HCT116 (cell line): Measurements from ENCODE around the gene ARL11. TPM values are rescaled to one million over a fixed set of nuclear protein-coding genes. Genes with fewer than 3 reads are reported as not detected.

Experiments
- ATAC-seq: fragments of 200-7000 bp; cut with Tn5 transposase; 2 replicates; pipeline ENCODE4 v1.9.1; 2020; ENCODE audit warnings: mild to moderate bottlenecking, moderate library complexity
- BruUV-seq: library from RNA; stranded (reverse); fragments of 400-500 nt; replicated peaks from 2 replicates; lab custom pipeline; 2021; lab: Mats Ljungman, UMichigan
- CTCF ChIA-PET: fragments of 300-600 bp; sonication (Branson Sonifier 250); formaldehyde crosslinking; loops from one replicate; lab custom pipeline; 2021; ENCODE audit warnings: antibody characterized with exemption; lab: Charles Lee
- POLR2A ChIA-PET: fragments of 300-600, 350-600 bp; sonication (Branson Sonifier 250); formaldehyde crosslinking; loops from one replicate; lab custom pipeline; 2021; ENCODE audit warnings: antibody characterized with exemption; lab: Charles Lee
- RAD21 ChIA-PET, 2 experiments: fragments of 300-600 bp; sonication (Branson Sonifier 250); formaldehyde crosslinking; loops; one replicate each; lab custom pipeline; 2023; ENCODE audit warnings: low total read pairs in 2 of 2; ENCODE audit not compliant: uncharacterized antibody in 2 of 2, unreplicated experiment in 2 of 2, low non-redundant PET in 1 of 2; lab: Charles Lee
- DNase-seq: peaks from one replicate; pipeline ENCODE4 v3.0.0-alpha.2; 2010; ENCODE audit warnings: low read depth, low spot score
- H2AFZ ChIP-seq: fragments of 200-600 bp; shearing (Covaris generic), sonication (generic); 2 replicates; pipeline ENCODE4 v1.6.1; 2017; ENCODE audit warnings: low read depth, mixed run types, mixed read lengths, antibody characterized with exemption, low read length; ENCODE audit not compliant: poor library complexity, severe bottlenecking
- H3K27ac ChIP-seq: 2 replicates; pipeline ENCODE4 v1.5.1; 2012; ENCODE audit warnings: low read depth, low read length
- H3K27me3 ChIP-seq: fragments of 200-600 bp; sonication (generic); 2 replicates; pipeline ENCODE4 v1.6.1; 2016; ENCODE audit warnings: mixed run types, low read length, mixed read lengths; ENCODE audit not compliant: insufficient read depth
- H3K36me3 ChIP-seq, 2 experiments: fragments of 200-500 bp in 1 of 2; fragments of 200-600 bp in 1 of 2; sonication (Bioruptor generic) in 1 of 2; sonication (generic) in 1 of 2; 2 replicates each; pipeline versions ENCODE4 v1.5.1 to v1.6.1; 2014 to 2016; ENCODE audit warnings: low read length in 2 of 2, inconsistent platforms in 1 of 2, mixed read lengths in 1 of 2, mixed run types in 1 of 2; ENCODE audit not compliant: insufficient read depth in 2 of 2, control insufficient read depth in 1 of 2
- H3K4me1 ChIP-seq, 2 experiments: fragments of 200-600 bp in 1 of 2; sonication (generic) in 1 of 2; 2 replicates each; pipeline versions ENCODE4 v1.5.1 to v1.6.1; 2012 to 2017; ENCODE audit warnings: low read length in 2 of 2, inconsistent platforms in 1 of 2, mild to moderate bottlenecking in 1 of 2, mixed read lengths in 1 of 2, mixed run types in 1 of 2, moderate library complexity in 1 of 2; ENCODE audit not compliant: insufficient read depth in 2 of 2, control insufficient read depth in 1 of 2
- H3K4me2 ChIP-seq: fragments of 200-600 bp; sonication (generic); 2 replicates; pipeline ENCODE4 v1.6.1; 2017; ENCODE audit warnings: mixed run types, low read length, mixed read lengths
- H3K4me3 ChIP-seq, 2 experiments: fragments of 200-600 bp in 1 of 2; sonication (generic) in 1 of 2; replicated peaks in 1 of 2; 2 replicates each; pipeline ENCODE4 v1.5.1; 2011 to 2016; ENCODE audit warnings: low read length in 2 of 2, control low read depth in 1 of 2, low read depth in 1 of 2, mild to moderate bottlenecking in 1 of 2, mixed read lengths in 1 of 2, mixed run types in 1 of 2
- H3K79me2 ChIP-seq: fragments of 200-600 bp; sonication (generic); 2 replicates; pipeline ENCODE4 v1.6.1; 2017; ENCODE audit warnings: mild to moderate bottlenecking, mixed run types, low read length, moderate library complexity, mixed read lengths; ENCODE audit not compliant: insufficient read depth
- H3K9ac ChIP-seq: fragments of 200-600 bp; sonication (generic); 2 replicates; pipeline ENCODE4 v1.6.1; 2016; ENCODE audit warnings: low read length, mixed read lengths
- H3K9me2 ChIP-seq: fragments of 200-600 bp; sonication (generic), shearing (Covaris generic); 2 replicates; pipeline ENCODE4 v1.6.1; 2017; ENCODE audit warnings: mixed run types, mild to moderate bottlenecking, moderate library complexity; ENCODE audit not compliant: insufficient read depth
- H3K9me3 ChIP-seq, 2 experiments: fragments of 200-500 bp in 1 of 2; fragments of 200-600 bp in 1 of 2; sonication (Bioruptor generic) in 1 of 2; sonication (generic) in 1 of 2; 2 replicates each; pipeline ENCODE4 v1.6.1; 2014 to 2017; ENCODE audit warnings: low read length in 2 of 2, mixed read lengths in 2 of 2, inconsistent platforms in 1 of 2, low read depth in 1 of 2, mild to moderate bottlenecking in 1 of 2, mixed run types in 1 of 2, moderate library complexity in 1 of 2; ENCODE audit not compliant: control insufficient read depth in 1 of 2, insufficient read depth in 1 of 2
- H4K20me1 ChIP-seq: fragments of 200-600 bp; sonication (generic), shearing (Covaris generic); 2 replicates; pipeline ENCODE4 v1.6.1; 2017; ENCODE audit warnings: mixed run types, mild to moderate bottlenecking, moderate library complexity; ENCODE audit not compliant: insufficient read depth
- CEBPB ChIP-seq: IDR thresholded peaks from 2 replicates; pipeline ENCODE4 v1.6.1; 2012; ENCODE audit warnings: low read depth
- CTCF ChIP-seq, 3 experiments: fragments of 200-600 bp in 1 of 3; sonication (generic) in 1 of 3; IDR thresholded peaks in 2 of 3; conservative IDR thresholded peaks in 1 of 3; 2 replicates each; pipeline ENCODE4 v1.5.1; 2012 to 2017; ENCODE audit warnings: low read depth in 2 of 3, low read length in 2 of 3, antibody characterized with exemption in 1 of 3, borderline replicate concordance in 1 of 3, control low read depth in 1 of 3, mild to moderate bottlenecking in 1 of 3, mixed read lengths in 1 of 3, mixed run types in 1 of 3, moderate library complexity in 1 of 3; ENCODE audit not compliant: insufficient read depth in 1 of 3
- EGR1 ChIP-seq: IDR thresholded peaks from 2 replicates; pipeline ENCODE4 v1.6.1; 2012; ENCODE audit warnings: low read depth
- EZH2 ChIP-seq: fragments of 200-600 bp; sonication (generic); IDR thresholded peaks from 2 replicates; pipeline ENCODE4 v1.6.1; 2017; ENCODE audit warnings: antibody characterized with exemption, mixed run types
- FOSL1 ChIP-seq: IDR thresholded peaks from 2 replicates; pipeline ENCODE4 v1.6.1; 2012; ENCODE audit warnings: low read depth
- POLR2AphosphoS5 ChIP-seq: IDR thresholded peaks from 2 replicates; pipeline ENCODE4 v1.6.1; 2011; ENCODE audit warnings: mild to moderate bottlenecking, low read depth, low read length, moderate library complexity
- RAD21 ChIP-seq: IDR thresholded peaks from 2 replicates; pipeline ENCODE4 v1.6.1; 2012; ENCODE audit warnings: low read depth, mild to moderate bottlenecking
- SIN3A ChIP-seq: IDR thresholded peaks from 2 replicates; pipeline ENCODE4 v1.6.1; 2012; ENCODE audit warnings: low read depth
- SP1 ChIP-seq: IDR thresholded peaks from 2 replicates; pipeline ENCODE4 v1.6.1; 2012; ENCODE audit warnings: low read depth
- SRF ChIP-seq: IDR thresholded peaks from 2 replicates; pipeline ENCODE4 v1.6.1; 2012; ENCODE audit warnings: low read depth
- ZNF274 ChIP-seq: fragments of 200-500 bp; sonication (Bioruptor generic); IDR thresholded peaks from 2 replicates; pipeline ENCODE4 v1.6.1; 2014; ENCODE audit warnings: mild to moderate bottlenecking, low read depth, low read length, inconsistent platforms
- intact Hi-C: fragments of 100-400 bp; cut with micrococcal nuclease; formaldehyde crosslinking; loops from 2 replicates; pipeline ENCODE4 v1.10.0; 2022
- total RNA-seq: library from RNA; stranded (reverse); gene quantifications from one replicate; pipeline ENCODE4 v1.2.1, GENCODE V29; 2021; ENCODE audit not compliant: unreplicated experiment

Gene ARL11
- total RNA-seq, 1 experiment from 2014 or later: not detected

GRCh38 chr13:49596221-49596620 is 32.1 kb upstream of the ARL11 start:
- H3K79me2 ChIP-seq: no peaks in the 10 kb centered on the region
- ATAC-seq (no peak), DNase-seq (no peak)
- H4K20me1 ChIP-seq: no peaks in the 10 kb centered on the region
- intact Hi-C loops: no loop called here
- no peak overlapping the region for H3K9ac ChIP-seq
- H3K4me3 ChIP-seq: no peak overlapping the region
- no peaks in the 10 kb centered on the region for H3K36me3 ChIP-seq
- TF ChIP-seq SIN3A: no peak
- no peak for TF ChIP-seq RAD21
- TF ChIP-seq EGR1: no peak
- no peak for TF ChIP-seq FOSL1
- TF ChIP-seq EZH2: no peak
- no peak for TF ChIP-seq CTCF (IDR thresholded peaks at IDR 0.05 in 2 of 3, conservative IDR thresholded peaks at IDR 0.05 in 1 of 3; ENCODE audit: borderline replicate concordance in 1 of 3, insufficient read depth in 1 of 3, low read depth in 2 of 3, low read length in 2 of 3)
- TF ChIP-seq POLR2AphosphoS5: no peak
- TF ChIP-seq SRF: no peak
- no peak overlapping the region for H3K27ac ChIP-seq
- CTCF ChIA-PET: no interaction called here
- H3K27me3 ChIP-seq: no peaks in the 10 kb centered on the region
- no peaks in the 10 kb centered on the region for H3K9me2 ChIP-seq
- no peak overlapping the region for H2AFZ ChIP-seq
- no peaks in the 10 kb centered on the region for H3K4me1 ChIP-seq
- RAD21 ChIA-PET: no interaction called here
- BruUV-seq: no TSS peak
- H3K4me2 ChIP-seq: no peak overlapping the region
- POLR2A ChIA-PET: no interaction called here
- no peaks in the 10 kb centered on the region for H3K9me3 ChIP-seq

GRCh38 chr13:49597043-49597641 is 31.2 kb upstream of the ARL11 start:
- ATAC-seq (no peak), DNase-seq (no peak)
- H3K9ac ChIP-seq: no peak overlapping the region
- BruUV-seq: no TSS peak
- TF ChIP-seq CEBPB (no peak), CTCF (IDR thresholded peaks at IDR 0.05 in 2 of 3, conservative IDR thresholded peaks at IDR 0.05 in 1 of 3; ENCODE audit: borderline replicate concordance in 1 of 3, insufficient read depth in 1 of 3, low read depth in 2 of 3, low read length in 2 of 3) (no peak), ZNF274 (no peak), SIN3A (no peak), SP1 (no peak)
- POLR2A ChIA-PET: no interaction called here
- H3K4me3 ChIP-seq: no peak overlapping the region
- CTCF ChIA-PET: no interaction called here
- H3K4me2 ChIP-seq: no peak overlapping the region
- H3K27me3 ChIP-seq: no peaks in the 10 kb centered on the region
- RAD21 ChIA-PET: no interaction called here
- no peaks in the 10 kb centered on the region for H3K36me3 ChIP-seq
- no peaks in the 10 kb centered on the region for H3K9me3 ChIP-seq
- no peaks in the 10 kb centered on the region for H4K20me1 ChIP-seq
- intact Hi-C loops: no loop called here
- H2AFZ ChIP-seq: no peak overlapping the region
- no peaks in the 10 kb centered on the region for H3K79me2 ChIP-seq
- no peak overlapping the region for H3K27ac ChIP-seq
- no peaks in the 10 kb centered on the region for H3K4me1 ChIP-seq
- no peaks in the 10 kb centered on the region for H3K9me2 ChIP-seq
